H1 (cell line): Measurements from ENCODE around the gene RPS6KL1. TPM values are rescaled to one million over a fixed set of nuclear protein-coding genes. Genes with fewer than 3 reads are reported as not detected.

Source experiments
- CTCF ChIA-PET: fragments of 300-600 bp; sonication (Branson Sonifier 250); formaldehyde crosslinking; loops from one replicate; lab custom pipeline; 2021; ENCODE audit not compliant: partially characterized antibody; lab: Charles Lee
- POLR2A ChIA-PET: fragments of 300-600 bp; sonication (Branson Sonifier 250); formaldehyde crosslinking; loops from one replicate; lab custom pipeline; 2021; ENCODE audit warnings: inconsistent platforms; ENCODE audit not compliant: partially characterized antibody; lab: Charles Lee
- DNase-seq, 2 experiments: peaks; one replicate each; pipeline versions ENCODE4 v3.0.0 to v3.0.0-alpha.2; 2010 to 2022; ENCODE audit warnings: low spot score in 2 of 2, low read depth in 1 of 2, mixed read lengths in 1 of 2
- FAIRE-seq: peaks from 2 replicates; lab custom pipeline; 2011; peaks lifted over from hg19 to GRCh38; lab: Jason Lieb, UNC
- H2AFZ ChIP-seq: 2 replicates; pipeline ENCODE4 v1.8.1; 2012; ENCODE audit warnings: low read length, inconsistent platforms
- H2AK5ac ChIP-seq: 2 replicates; pipeline ENCODE4 v1.6.1; 2013; ENCODE audit warnings: low read depth, low read length
- H2BK120ac ChIP-seq: replicated peaks from 2 replicates; pipeline ENCODE3; 2013; ENCODE audit warnings: low read depth, low read length, inconsistent platforms
- H2BK12ac ChIP-seq: 2 replicates; pipeline ENCODE4 v1.6.1; 2013; ENCODE audit warnings: low read depth, low read length
- H2BK15ac ChIP-seq: 2 replicates; pipeline ENCODE4 v1.6.1; 2013; ENCODE audit warnings: low read length
- H2BK20ac ChIP-seq: 2 replicates; pipeline ENCODE4 v1.6.1; 2013; ENCODE audit warnings: low read length
- H2BK5ac ChIP-seq: 2 replicates; pipeline ENCODE4 v1.6.1; 2013; ENCODE audit warnings: low read depth, low read length
- H3K14ac ChIP-seq: 2 replicates; pipeline ENCODE4 v1.6.1; 2013; ENCODE audit warnings: inconsistent platforms; ENCODE audit not compliant: insufficient read length
- H3K18ac ChIP-seq: 2 replicates; pipeline ENCODE4 v1.6.1; 2013; ENCODE audit warnings: low read length; ENCODE audit errors: extremely low read depth
- H3K23ac ChIP-seq: 2 replicates; pipeline ENCODE4 v1.6.1; 2013; ENCODE audit warnings: inconsistent platforms; ENCODE audit not compliant: insufficient read length
- H3K23me2 ChIP-seq: 2 replicates; pipeline ENCODE4 v1.6.1; 2013; ENCODE audit warnings: low read depth, low read length
- H3K27ac ChIP-seq: 2 replicates; pipeline ENCODE4 v1.6.1; 2011; ENCODE audit warnings: low read depth, low read length, inconsistent platforms
- H3K27me3 ChIP-seq, 4 experiments: replicated peaks in 1 of 4; 1 replicate in 1 of 4; 2 replicates in 3 of 4; pipeline versions ENCODE4 v1.6.1 to v1.8.1; 2011 to 2013; ENCODE audit warnings: low read length in 3 of 4, mild to moderate bottlenecking in 3 of 4, inconsistent platforms in 2 of 4, mixed read lengths in 2 of 4, moderate library complexity in 1 of 4; ENCODE audit not compliant: control insufficient read depth in 3 of 4, insufficient read depth in 3 of 4; ENCODE audit errors: extremely low read depth in 1 of 4
- H3K36me3 ChIP-seq, 4 experiments: 2 replicates each; pipeline versions ENCODE4 v1.6.1 to v1.8.1; 2011 to 2013; ENCODE audit warnings: mild to moderate bottlenecking in 4 of 4, low read length in 3 of 4, moderate library complexity in 2 of 4, control low read depth in 1 of 4, inconsistent platforms in 1 of 4; ENCODE audit not compliant: insufficient read depth in 4 of 4, control insufficient read depth in 2 of 4
- H3K4ac ChIP-seq: replicated peaks from 2 replicates; pipeline ENCODE3; 2013; ENCODE audit warnings: low read length, low read depth, mixed read lengths, inconsistent platforms; ENCODE audit not compliant: insufficient read length
- H3K4me1 ChIP-seq, 4 experiments: replicated peaks in 1 of 4; 1 replicate in 1 of 4; 2 replicates in 3 of 4; pipeline versions ENCODE4 v1.6.1 to v1.8.1; 2011 to 2013; ENCODE audit warnings: low read length in 3 of 4, inconsistent platforms in 2 of 4, mixed read lengths in 1 of 4; ENCODE audit not compliant: insufficient read depth in 4 of 4, control insufficient read depth in 3 of 4
- H3K4me2 ChIP-seq, 2 experiments: 2 replicates each; pipeline versions ENCODE4 v1.6.1 to v1.8.1; 2011 to 2013; ENCODE audit warnings: low read depth in 2 of 2, low read length in 2 of 2, control low read depth in 1 of 2, inconsistent platforms in 1 of 2, mild to moderate bottlenecking in 1 of 2; ENCODE audit not compliant: insufficient read depth in 1 of 2
- H3K4me3 ChIP-seq, 4 experiments: fragments of 200-600, 300-600 bp in 1 of 4; sonication (generic), shearing (Covaris generic), sonication (Bioruptor Twin) in 1 of 4; 2 replicates each; pipeline versions ENCODE4 v1.5.1 to v1.8.1; 2011 to 2016; ENCODE audit warnings: low read length in 4 of 4, low read depth in 3 of 4, control low read depth in 2 of 4, inconsistent platforms in 2 of 4, mild to moderate bottlenecking in 2 of 4, mixed read lengths in 1 of 4, moderate library complexity in 1 of 4; ENCODE audit not compliant: insufficient read depth in 2 of 4; ENCODE audit errors: extremely low read depth in 1 of 4
- H3K56ac ChIP-seq: replicated peaks from 2 replicates; pipeline ENCODE3; 2013; ENCODE audit warnings: low read depth, mild to moderate bottlenecking, mixed read lengths, low read length, inconsistent platforms; ENCODE audit not compliant: insufficient read length
- H3K79me1 ChIP-seq: 2 replicates; pipeline ENCODE4 v1.6.1; 2013; ENCODE audit warnings: low read depth, low read length, control low read depth
- H3K79me2 ChIP-seq, 2 experiments: 2 replicates each; pipeline versions ENCODE4 v1.6.1 to v1.8.1; 2012 to 2013; ENCODE audit warnings: low read length in 2 of 2, mild to moderate bottlenecking in 2 of 2, inconsistent platforms in 1 of 2; ENCODE audit not compliant: insufficient read depth in 2 of 2, control insufficient read depth in 1 of 2
- H3K9ac ChIP-seq, 4 experiments: replicated peaks in 1 of 4; 1 replicate in 1 of 4; 2 replicates in 3 of 4; pipeline versions ENCODE4 v1.6.1 to v1.8.1; 2011 to 2013; ENCODE audit warnings: low read depth in 3 of 4, low read length in 3 of 4, control low read depth in 2 of 4, mild to moderate bottlenecking in 2 of 4, moderate library complexity in 2 of 4, inconsistent platforms in 1 of 4; ENCODE audit errors: extremely low read depth in 1 of 4
- H3K9me3 ChIP-seq, 2 experiments: 2 replicates each; pipeline versions ENCODE4 v1.6.1 to v1.8.1; 2012 to 2013; ENCODE audit warnings: mild to moderate bottlenecking in 2 of 2, moderate library complexity in 2 of 2, control low read depth in 1 of 2, inconsistent platforms in 1 of 2, low read depth in 1 of 2, low read length in 1 of 2, mixed read lengths in 1 of 2; ENCODE audit not compliant: insufficient read depth in 2 of 2
- H4K20me1 ChIP-seq, 2 experiments: replicated peaks in 1 of 2; 2 replicates each; pipeline versions ENCODE3 to v1.8.1; 2011 to 2013; ENCODE audit warnings: inconsistent platforms in 2 of 2, low read length in 2 of 2, mild to moderate bottlenecking in 1 of 2; ENCODE audit not compliant: insufficient read depth in 2 of 2, control insufficient read depth in 1 of 2
- H4K5ac ChIP-seq: 2 replicates; pipeline ENCODE4 v1.6.1; 2013; ENCODE audit warnings: low read length, low read depth, mixed read lengths, inconsistent platforms; ENCODE audit not compliant: insufficient read length
- H4K8ac ChIP-seq: 2 replicates; pipeline ENCODE4 v1.8.0; 2013; ENCODE audit warnings: mild to moderate bottlenecking, moderate library complexity, low read length, inconsistent platforms; ENCODE audit not compliant: insufficient read depth; ENCODE audit errors: extremely low read depth
- H4K91ac ChIP-seq: replicated peaks from 2 replicates; pipeline ENCODE3; 2013; ENCODE audit warnings: low read length, mixed read lengths, inconsistent platforms; ENCODE audit not compliant: insufficient read length
- CHD1 ChIP-seq: IDR thresholded peaks from 2 replicates; pipeline ENCODE4 v1.6.1; 2012; ENCODE audit warnings: low read depth, low read length, improper control_type of control experiment
- KDM1A ChIP-seq: fragments of 200-600, 300-600 bp; sonication (generic); IDR thresholded peaks from 2 replicates; pipeline ENCODE4 v1.7.1; 2016; ENCODE audit warnings: mild to moderate bottlenecking, low read length, borderline replicate concordance
- WGBS, 2 experiments: shearing (Covaris generic) in 1 of 2; methylation state at CpG; one replicate each; pipeline versions ENCODE4 v1.1.6 to v1.1.7; 2013 to 2015; ENCODE audit warnings: low lambda C conversion rate in 2 of 2, mixed read lengths in 2 of 2, inconsistent platforms in 1 of 2, low coverage in 1 of 2, missing lambda C conversion rate in 1 of 2; ENCODE audit not compliant: insufficient replicate concordance in 2 of 2, insufficient coverage in 1 of 2, insufficient read length in 1 of 2; ENCODE audit errors: extremely low coverage in 1 of 2, missing lambda C conversion rate in 1 of 2; 5-methylcytosine and 5-hydroxymethylcytosine counted together
- polyA plus RNA-seq, 7 experiments: library from polyadenylated mRNA; depleted of rRNA in 3 of 7; stranded (reverse) in 5 of 7; unstranded in 2 of 7; fragments of >200 nt in 5 of 7; fragments of 200-250 nt in 2 of 7; gene quantifications; 1 replicate in 5 of 7; 2 replicates in 1 of 7; 4 replicates in 1 of 7; pipeline versions ENCODE4 v1.2.1 to v1.2.3, GENCODE V29; 2011 to 2013; ENCODE audit warnings: missing spikeins in 2 of 7, mixed read lengths in 2 of 7
- total RNA-seq: library from RNA; stranded (reverse); fragmentation: NEBNext Ultra II Directional; extraction: Animal tissue kit (Norgen Biotek cat#: 25700); gene quantifications from 2 replicates; pipeline ENCODE4 v1.2.1, GENCODE V29; 2021

Gene RPS6KL1
- total and polyA plus RNA-seq, 2 of the 8 experiments (the other 6 are each of a cell fraction or from before 2014, with no cell fraction given): 9.8 to 13.8 TPM

GRCh38 chr14:74921987-74922751 is 891 bp downstream of the RPS6KL1 start:
- Histone ChIP-seq H3K4me2 (peak overlapping the region; percentile 61 to 79), H3K36me3 (peaks cover 0 to 3% (median 0%) of the 10 kb centered on the region in 4 experiments; a peak in 3 of 8 replicates), H3K56ac (no peak overlapping the region), H2BK15ac (no peak overlapping the region), H2BK20ac (no peak overlapping the region), H3K9ac (peak overlapping the region in 2 of 4 experiments; percentile 63 to 67; a peak in 2 of 7 replicates), H3K4me1 (no peaks in the 10 kb centered on the region; a peak in 1 of 7 replicates), H3K4ac (no peak overlapping the region), H3K79me2 (no peaks in the 10 kb centered on the region), H4K5ac (no peak overlapping the region), H3K27me3 (0 out of 7 replicates have a peak, but pooled peaks cover 0 to 2% (median 0%) of the 10 kb centered on the region in 4 experiments), H4K20me1 (no peaks in the 10 kb centered on the region), H3K23me2 (peaks cover 2% of the 10 kb centered on the region; the same call in 1 of the 2 replicates), H2AK5ac (no peak overlapping the region), H2BK5ac (no peak overlapping the region), H3K14ac (no peak overlapping the region), H2AFZ (no peak overlapping the region), H4K8ac (no peak overlapping the region; the same call in none of the 2 replicates), H3K79me1 (no peaks in the 10 kb centered on the region), H3K23ac (no peak overlapping the region), H2BK12ac (no peak overlapping the region), H2BK120ac (no peak overlapping the region), H3K18ac (no peak overlapping the region), H3K27ac (no peak overlapping the region), H3K9me3 (no peaks in the 10 kb centered on the region), H4K91ac (no peak overlapping the region), H3K4me3 (peak overlapping the region; percentile 49 to 78 (median 68))
- CTCF ChIA-PET: interaction anchor here (1.3 to 4.3 kb wide), 10 partner anchors 9 to 167 kb away, joined by 3 to 36 read pairs (median 11); no protein-coding TSS in a partner anchor
- 70% methylated on average over 19 of the region's 19 CpGs; no CpG with 5 or more reads in 1 of the 2 experiments for WGBS, 2 experiments
- POLR2A ChIA-PET: interaction anchor here (0.8 to 3.6 kb wide), 15 partner anchors 10 to 67 kb away, joined by 3 to 16 read pairs (median 4); no protein-coding TSS in a partner anchor
- TF ChIP-seq CHD1: no peak
- TF ChIP-seq KDM1A: 0 out of 2 replicates have a peak, but pooled peaks have one; percentile 15
- FAIRE-seq (no peak), DNase-seq (no peak)
